ENCODE data around the gene SEMA5B.

- TF ChIP-seq POLR2AphosphoS5 (IDR thresholded peaks at IDR 0.05; ENCODE audit: borderline replicate concordance, low read depth, low read length) (no peak), EZH2 (IDR thresholded peaks at IDR 0.05) (no peak), FOXP2 (optimal IDR thresholded peaks at IDR 0.05; ENCODE audit: control extremely low read depth, extremely low read length, insufficient read depth) (no peak)
These were observed 147.4 kb downstream of the SEMA5B start for GRCh38 chr3:122880173-122880572.

All from SK-N-MC (cell line).